Activated CD8-positive, alpha-beta T cell treated with anti-CD3 and anti-CD28 coated beads for 36 hours (primary cell): ENCODE data around the gene ARID3B. TPM values are rescaled to one million over a fixed set of nuclear protein-coding genes. Genes with fewer than 3 reads are reported as not detected.

ENCODE experiments used
- ATAC-seq: fragments of 200-7000 bp; cut with Tn5 transposase; one replicate; pipeline ENCODE4 v1.10.0; 2021; ENCODE audit warnings: mild to moderate bottlenecking, moderate library complexity
- CTCF ChIA-PET: fragments of 350-600 bp; sonication (Branson Sonifier 250); formaldehyde crosslinking; loops from one replicate; lab custom pipeline; 2021; ENCODE audit warnings: antibody characterized with exemption; lab: Charles Lee
- POLR2A ChIA-PET: fragments of 350-600 bp; sonication (Branson Sonifier 250); formaldehyde crosslinking; loops from one replicate; lab custom pipeline; 2021; ENCODE audit warnings: antibody characterized with exemption; lab: Charles Lee
- DNase-seq: peaks from one replicate; pipeline ENCODE4 v3.0.0-alpha.2; 2020
- H3K27ac Mint-ChIP-seq: one replicate; pipeline ENCODE4 v1.8.0; 2021; ENCODE audit warnings: mild to moderate bottlenecking, mixed read lengths
- H3K27me3 Mint-ChIP-seq: one replicate; pipeline ENCODE4 v1.8.0; 2021; ENCODE audit warnings: mixed read lengths
- H3K36me3 Mint-ChIP-seq: one replicate; pipeline ENCODE4 v1.8.0; 2021; ENCODE audit warnings: low read depth, mixed read lengths
- H3K4me1 Mint-ChIP-seq: one replicate; pipeline ENCODE4 v1.8.0; 2021; ENCODE audit warnings: low read depth, mixed read lengths
- H3K4me3 Mint-ChIP-seq: one replicate; pipeline ENCODE4 v1.8.0; 2021; ENCODE audit warnings: mild to moderate bottlenecking, moderate library complexity, mixed read lengths
- H3K9me3 Mint-ChIP-seq: one replicate; pipeline ENCODE4 v1.8.0; 2021; ENCODE audit warnings: mixed read lengths
- intact Hi-C: fragments of 100-400 bp; cut with micrococcal nuclease; formaldehyde crosslinking; loops from one replicate; pipeline ENCODE4 v1.10.0; 2022
- total RNA-seq, 2 experiments: library from RNA; stranded (reverse); gene quantifications; one replicate each; pipeline ENCODE4 v1.2.3, GENCODE V29; 2021
- TF ChIP-seq, protein P1 (sequence below): fragments of 200-600 bp; IDR thresholded peaks from one replicate; pipeline ENCODE4 v1.8.0; 2022; ENCODE audit warnings: antibody characterized with exemption, mild to moderate bottlenecking

The ARID3B gene
- total RNA-seq, 2 experiments from 2014 or later, result 35.2 to 36.2 TPM

DNA sequence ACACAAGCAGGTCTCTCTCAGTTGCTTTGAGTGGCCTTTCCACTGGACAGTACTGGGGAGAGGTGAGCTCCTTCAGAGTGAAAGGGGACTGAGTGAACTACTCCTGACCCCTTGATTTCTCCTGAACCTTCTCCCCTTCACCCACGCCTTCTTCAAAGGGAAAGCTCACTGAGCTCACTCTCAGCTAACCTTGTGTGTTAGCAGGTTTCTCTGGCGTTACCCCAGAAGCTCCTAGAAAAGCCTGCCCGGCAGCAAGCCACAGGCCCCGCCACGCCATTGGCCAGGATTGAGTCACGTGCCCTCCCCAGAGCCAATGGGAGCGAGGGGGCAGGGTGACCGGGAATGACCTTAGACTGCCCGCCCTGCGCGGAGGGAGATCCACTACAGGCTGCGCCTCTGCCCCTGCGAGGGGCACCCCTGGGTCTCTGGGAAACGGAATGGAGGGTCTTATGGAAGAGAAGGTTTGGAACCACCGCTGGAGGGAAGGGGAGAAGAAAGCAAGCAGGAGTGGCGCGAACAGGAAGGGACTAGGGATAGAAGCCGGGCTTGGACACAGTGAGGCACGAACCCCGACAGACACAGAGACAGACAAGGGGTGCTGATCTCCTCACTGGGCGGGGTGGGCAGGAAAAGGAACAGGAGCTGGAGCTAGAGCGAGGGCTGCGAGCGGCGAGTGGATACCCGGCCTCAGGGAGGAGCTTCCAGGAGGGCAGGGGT, 57.3 kb downstream of the ARID3B start:
- ChIA-PET POLR2A (interaction anchor here (0.7 to 4.4 kb wide), 9 partner anchors 10 to 303 kb away, joined by 3 to 33 read pairs (median 3); no protein-coding TSS in a partner anchor), CTCF (interaction anchor here (0.7 to 2.4 kb wide), 8 partner anchors 10 to 184 kb away, joined by 3 to 11 read pairs (median 3); no protein-coding TSS in a partner anchor)
- Mint-ChIP-seq H3K4me3 (peak overlapping the region; percentile 86), H3K9me3 (no peaks in the 10 kb centered on the region), H3K27ac (peak overlapping the region; percentile 98), H3K4me1 (peaks cover 24% of the 10 kb centered on the region), H3K36me3 (peaks cover 19% of the 10 kb centered on the region), H3K27me3 (no peaks in the 10 kb centered on the region)
- ATAC-seq (peak; percentile 97), DNase-seq (peak; percentile 95)
- TF ChIP-seq, protein P1, sequence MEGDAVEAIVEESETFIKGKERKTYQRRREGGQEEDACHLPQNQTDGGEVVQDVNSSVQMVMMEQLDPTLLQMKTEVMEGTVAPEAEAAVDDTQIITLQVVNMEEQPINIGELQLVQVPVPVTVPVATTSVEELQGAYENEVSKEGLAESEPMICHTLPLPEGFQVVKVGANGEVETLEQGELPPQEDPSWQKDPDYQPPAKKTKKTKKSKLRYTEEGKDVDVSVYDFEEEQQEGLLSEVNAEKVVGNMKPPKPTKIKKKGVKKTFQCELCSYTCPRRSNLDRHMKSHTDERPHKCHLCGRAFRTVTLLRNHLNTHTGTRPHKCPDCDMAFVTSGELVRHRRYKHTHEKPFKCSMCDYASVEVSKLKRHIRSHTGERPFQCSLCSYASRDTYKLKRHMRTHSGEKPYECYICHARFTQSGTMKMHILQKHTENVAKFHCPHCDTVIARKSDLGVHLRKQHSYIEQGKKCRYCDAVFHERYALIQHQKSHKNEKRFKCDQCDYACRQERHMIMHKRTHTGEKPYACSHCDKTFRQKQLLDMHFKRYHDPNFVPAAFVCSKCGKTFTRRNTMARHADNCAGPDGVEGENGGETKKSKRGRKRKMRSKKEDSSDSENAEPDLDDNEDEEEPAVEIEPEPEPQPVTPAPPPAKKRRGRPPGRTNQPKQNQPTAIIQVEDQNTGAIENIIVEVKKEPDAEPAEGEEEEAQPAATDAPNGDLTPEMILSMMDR, result no peak
- intact Hi-C loops, result no loop called here

DNA sequence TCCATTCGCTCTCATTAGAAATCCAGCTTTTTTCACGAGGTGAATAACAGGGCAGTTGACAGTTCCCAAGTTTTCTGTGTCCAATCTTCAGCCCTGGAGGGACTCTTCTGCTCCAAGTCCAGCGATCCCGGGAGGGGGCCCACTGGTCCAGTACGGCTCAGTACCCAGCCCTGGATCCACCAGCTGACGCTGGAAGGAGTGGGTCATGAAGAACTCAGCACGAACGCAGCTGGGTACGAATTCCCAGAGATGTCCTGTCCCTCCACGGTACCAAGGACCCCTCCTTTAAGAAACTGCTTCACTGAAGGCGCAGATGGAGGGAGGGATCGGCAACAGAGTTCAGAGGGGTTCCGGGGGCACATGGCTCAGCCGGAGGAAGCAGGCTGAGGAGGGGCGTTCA, 58.1 kb downstream of the ARID3B start:
- H3K4me3 Mint-ChIP-seq, result peak overlapping the region; percentile 86
- DNase-seq (no peak), ATAC-seq (no peak)
- H3K27ac Mint-ChIP-seq, result peak overlapping the region; percentile 98
- ChIA-PET POLR2A (interaction anchor here (1.3 to 4.4 kb wide), 5 partner anchors 9 to 48 kb away, joined by 4 to 33 read pairs (median 4); no protein-coding TSS in a partner anchor), CTCF (interaction anchor here (0.7 to 2.4 kb wide), 5 partner anchors 9 to 183 kb away, joined by 3 to 11 read pairs (median 3); no protein-coding TSS in a partner anchor)
- H3K9me3 Mint-ChIP-seq, result no peaks in the 10 kb centered on the region
- intact Hi-C loops, result no loop called here
- no peaks in the 10 kb centered on the region for H3K27me3 Mint-ChIP-seq
- TF ChIP-seq, protein P1, result no peak
- H3K36me3 Mint-ChIP-seq, result peaks cover 15% of the 10 kb centered on the region
- H3K4me1 Mint-ChIP-seq, result peaks cover 24% of the 10 kb centered on the region

DNA sequence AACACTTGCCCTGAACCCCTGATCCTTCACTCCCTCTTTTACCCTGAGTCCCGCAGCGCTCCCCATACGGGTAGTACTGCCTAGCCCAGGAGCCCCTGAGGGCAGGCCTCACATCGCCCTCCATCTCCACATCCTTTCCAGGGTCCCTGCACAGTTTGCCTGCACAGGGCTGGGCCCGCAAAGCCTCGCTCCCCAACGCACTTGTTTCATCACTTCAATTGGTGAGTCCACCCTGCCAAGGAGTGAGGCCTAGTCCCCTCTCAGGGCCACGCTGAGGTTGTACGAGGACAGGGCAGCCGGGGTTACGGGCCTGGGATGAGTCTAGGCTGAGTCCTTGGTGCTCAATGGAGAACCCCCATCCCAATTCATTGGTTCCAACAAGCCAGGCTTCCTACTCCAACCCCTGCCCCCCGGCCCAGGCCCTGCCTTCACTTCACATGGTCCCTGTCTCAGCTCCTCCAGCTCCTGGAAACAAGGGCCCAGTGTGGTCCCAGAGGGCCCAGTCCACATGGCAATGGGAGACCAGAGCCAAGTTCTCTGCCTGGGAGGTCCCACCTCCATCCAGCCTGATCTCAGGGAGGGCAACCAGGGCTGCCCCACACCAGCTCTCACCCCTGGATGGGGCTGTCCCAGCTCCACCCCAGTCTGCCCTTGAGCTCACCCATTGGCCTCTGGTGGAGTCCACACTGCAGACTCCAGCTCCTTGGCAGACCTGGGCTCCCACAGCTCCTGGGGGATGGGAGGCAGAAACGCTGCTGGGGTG, 62.2 kb downstream of the ARID3B start:
- Mint-ChIP-seq H3K27me3 (no peaks in the 10 kb centered on the region), H3K4me1 (peaks cover 14% of the 10 kb centered on the region), H3K36me3 (peaks cover 5% of the 10 kb centered on the region), H3K27ac (no peak overlapping the region), H3K4me3 (no peak overlapping the region), H3K9me3 (no peaks in the 10 kb centered on the region)
- DNase-seq, result no peak
- intact Hi-C loops, result no loop called here
- TF ChIP-seq, protein P1, result no peak
- ChIA-PET POLR2A (interaction anchor here (0.6 to 1.4 kb wide), 4 partner anchors 9 to 48 kb away, joined by 3 to 5 read pairs (median 4); no protein-coding TSS in a partner anchor), CTCF (no interaction called here)
- ATAC-seq, result no peak

DNA sequence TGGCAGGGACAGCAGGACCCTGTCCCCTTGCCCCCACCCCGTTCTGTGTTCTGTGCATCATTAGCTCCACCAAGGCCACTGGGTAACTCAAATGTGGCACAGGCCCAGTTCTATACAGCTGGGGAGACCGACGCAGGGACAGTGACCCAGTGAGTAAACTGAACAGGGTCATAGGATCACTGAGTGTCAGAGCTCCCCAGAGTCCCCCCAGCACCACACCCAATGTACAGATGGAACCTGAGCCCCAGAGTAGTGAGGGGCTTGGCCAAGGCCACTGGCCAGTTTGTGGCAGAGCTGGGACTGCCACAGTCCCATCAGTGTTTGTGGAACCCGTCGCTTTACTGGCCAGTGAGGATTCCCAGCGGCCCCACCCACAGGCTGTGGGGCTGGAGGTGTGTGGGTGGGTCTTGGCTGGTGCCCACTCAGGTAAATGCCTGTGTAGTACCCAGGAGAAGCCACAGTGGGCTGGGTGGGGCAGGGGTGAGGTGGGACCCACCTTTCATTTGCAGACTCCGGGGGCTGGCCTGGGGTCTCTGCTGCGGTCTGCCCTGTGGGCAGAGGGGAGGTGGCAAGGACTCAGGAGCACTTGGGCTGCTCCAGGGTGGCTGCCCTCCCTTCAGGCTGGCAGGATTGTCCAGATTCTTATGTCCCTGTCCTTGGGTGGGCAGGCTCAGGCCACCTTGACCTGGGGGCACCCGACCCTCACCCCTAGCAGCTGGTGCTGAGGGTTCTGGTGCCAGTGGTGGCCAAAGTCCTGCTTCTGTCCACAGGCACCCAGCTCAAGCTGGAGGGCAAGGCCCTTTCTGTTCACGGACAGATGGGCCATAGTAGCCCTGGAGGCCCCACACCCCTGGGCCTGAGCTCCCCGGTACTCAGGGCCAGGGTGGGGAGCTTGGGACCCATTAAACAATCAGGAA, 63.0 kb downstream of the ARID3B start:
- H3K36me3 Mint-ChIP-seq, result no peaks in the 10 kb centered on the region
- ChIA-PET POLR2A (interaction anchor here (1.1 to 1.5 kb wide), 4 partner anchors 8 to 33 kb away, joined by 3 to 4 read pairs (median 4); no protein-coding TSS in a partner anchor), CTCF (no interaction called here)
- TF ChIP-seq, protein P1, result no peak
- peaks cover 6% of the 10 kb centered on the region for H3K4me1 Mint-ChIP-seq
- no peak for DNase-seq
- no peak for ATAC-seq
- no peak overlapping the region for H3K27ac Mint-ChIP-seq
- H3K27me3 Mint-ChIP-seq, result no peaks in the 10 kb centered on the region
- intact Hi-C loops, result no loop called here
- no peaks in the 10 kb centered on the region for H3K9me3 Mint-ChIP-seq
- H3K4me3 Mint-ChIP-seq, result no peak overlapping the region
